Stimulated activated CD4-positive, alpha-beta T cell treated with anti-CD3 and anti-CD28 coated beads, Interleukin-4, amount 100 ng/mL, for 24 hours (primary cell): ENCODE measurements around the gene CD247.

Experiments
- DNase-seq: peaks from one replicate; pipeline ENCODE4 v3.0.0-alpha.2; 2020

The CD247 gene

DNA sequence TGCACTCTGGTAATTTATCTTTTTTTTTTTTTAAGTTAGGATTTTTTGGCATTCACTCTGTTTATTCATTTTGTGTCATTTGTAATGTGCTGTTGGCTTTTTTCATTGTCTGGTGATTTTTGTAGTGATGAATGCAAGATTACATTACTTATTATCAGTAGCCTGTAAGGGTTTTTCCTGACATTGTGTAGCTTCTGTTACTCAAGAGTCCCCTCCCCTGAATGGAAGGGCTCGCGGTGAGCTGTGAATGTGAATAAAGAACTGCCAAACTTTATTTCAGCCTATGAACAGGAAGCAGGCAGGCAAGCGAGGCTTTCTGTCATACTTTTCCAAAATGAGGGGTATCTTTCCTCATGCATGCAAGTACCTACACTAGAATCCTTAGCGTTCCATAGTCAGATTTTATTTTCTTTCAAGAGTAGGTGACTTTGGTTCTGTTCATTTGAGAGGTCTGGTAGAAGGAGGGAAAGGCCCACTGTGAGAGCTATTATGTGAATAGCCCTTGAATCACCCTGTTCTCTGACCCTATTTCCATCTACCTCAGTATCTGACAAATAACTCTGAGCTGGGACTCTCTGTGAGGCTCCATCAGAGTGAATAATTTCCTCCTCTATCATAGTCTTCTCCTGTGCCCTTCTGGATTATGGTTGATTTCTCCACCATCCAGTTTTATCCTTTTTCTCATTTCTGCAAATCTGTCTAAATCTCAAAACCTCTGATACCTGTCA is 114.0 kb downstream of the CD247 start:
- no peak for DNase-seq

DNA sequence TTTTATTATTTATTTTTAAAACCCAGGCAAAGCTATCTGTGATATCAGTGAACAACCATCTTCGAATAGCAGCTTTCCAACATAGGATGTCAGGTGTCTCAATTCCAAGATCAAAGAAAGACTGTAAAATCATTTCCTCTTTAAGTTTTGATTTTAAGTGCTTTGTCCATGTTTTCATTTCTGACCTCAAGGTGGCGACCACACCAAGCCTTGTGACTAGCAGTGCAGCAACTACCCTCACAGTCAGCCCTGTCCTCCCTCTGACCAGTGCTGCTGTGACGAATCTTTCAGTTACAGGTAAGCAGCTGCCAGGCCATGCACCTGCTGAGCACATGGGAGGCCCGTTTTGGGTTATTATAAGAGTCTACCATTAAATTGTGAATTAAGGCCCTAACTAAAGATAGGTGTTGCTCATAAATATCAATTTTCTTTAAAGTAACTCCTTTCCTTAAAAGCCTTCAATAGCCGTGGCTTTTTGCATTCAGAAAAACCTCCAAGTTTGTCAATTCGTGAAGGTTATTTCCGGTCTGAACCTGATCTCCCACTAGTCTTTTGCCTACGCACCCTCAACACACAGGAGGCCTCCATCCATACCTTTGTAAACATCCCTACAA is 117.0 kb downstream of the CD247 start:
- DNase-seq: peak; percentile 56

DNA sequence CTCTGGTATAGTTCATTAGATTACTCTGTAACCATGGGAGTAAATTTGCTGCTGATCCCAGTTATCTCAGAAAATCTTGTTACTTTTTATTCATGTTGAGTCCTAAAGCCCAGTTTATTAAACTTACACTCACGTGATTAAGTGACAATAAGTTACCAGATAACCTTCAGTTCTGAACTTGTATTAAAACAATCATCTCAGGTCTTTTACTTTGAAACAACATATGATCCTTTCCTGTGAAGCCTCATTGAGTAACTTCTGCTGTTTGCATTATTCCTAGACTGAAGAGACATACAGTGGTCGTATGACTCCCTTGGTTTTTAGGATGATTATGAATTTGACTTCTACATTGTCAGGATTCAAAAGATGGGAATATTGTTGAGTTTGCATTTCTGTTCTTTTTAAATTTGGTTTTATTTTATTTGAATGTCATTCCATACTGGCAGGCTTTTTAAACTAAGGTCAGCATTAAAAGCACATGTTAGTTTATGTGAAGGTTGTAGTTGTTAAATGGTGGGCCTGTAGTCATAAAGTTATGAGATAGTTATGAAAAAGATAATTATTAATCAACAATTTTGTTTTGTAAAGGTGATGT is 117.9 kb downstream of the CD247 start:
- DNase-seq: no peak

DNA sequence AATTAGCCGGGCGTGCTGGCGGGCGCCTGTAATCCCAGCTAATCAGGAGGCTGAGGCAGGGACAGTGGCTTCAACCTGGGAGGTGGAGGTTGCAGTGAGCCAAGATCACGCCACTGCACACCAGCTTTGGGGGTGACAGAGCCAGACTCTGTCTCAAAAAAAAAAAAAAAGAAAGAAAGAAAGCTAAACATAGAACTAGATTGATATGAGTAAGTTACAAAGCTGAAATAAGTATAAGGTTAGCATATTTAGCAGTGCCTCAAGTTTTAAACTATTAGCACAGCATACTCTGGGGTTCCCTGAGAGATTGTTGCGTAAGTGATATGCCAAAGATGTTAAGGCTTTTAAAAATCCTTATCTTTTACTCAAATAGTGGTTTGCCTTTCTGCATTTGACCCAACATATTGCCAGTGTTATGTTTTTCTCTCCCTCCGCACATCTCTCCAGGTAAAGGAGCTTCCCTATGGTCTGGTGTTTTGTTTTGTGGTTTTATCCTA is 126.1 kb downstream of the CD247 start:
- no peak for DNase-seq

DNA sequence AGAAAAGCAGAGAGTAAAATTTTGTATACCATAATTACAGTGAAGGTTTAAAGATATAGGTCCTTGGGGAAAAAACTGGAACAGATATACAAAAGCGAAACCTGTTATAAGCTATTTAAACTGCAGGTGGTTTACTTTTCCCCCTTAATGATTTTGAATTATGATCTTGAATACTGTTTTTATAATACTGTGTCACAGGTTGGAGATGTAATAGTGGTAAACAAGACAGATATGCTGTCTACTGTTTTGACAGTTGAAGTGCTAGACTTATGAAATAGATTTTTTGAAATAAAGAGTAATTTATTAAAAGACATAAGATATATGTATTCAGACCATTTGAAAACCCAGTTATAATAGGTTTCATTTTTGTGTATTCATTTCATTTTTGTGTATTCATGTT is 129.4 kb downstream of the CD247 start:
- DNase-seq: no peak

DNA sequence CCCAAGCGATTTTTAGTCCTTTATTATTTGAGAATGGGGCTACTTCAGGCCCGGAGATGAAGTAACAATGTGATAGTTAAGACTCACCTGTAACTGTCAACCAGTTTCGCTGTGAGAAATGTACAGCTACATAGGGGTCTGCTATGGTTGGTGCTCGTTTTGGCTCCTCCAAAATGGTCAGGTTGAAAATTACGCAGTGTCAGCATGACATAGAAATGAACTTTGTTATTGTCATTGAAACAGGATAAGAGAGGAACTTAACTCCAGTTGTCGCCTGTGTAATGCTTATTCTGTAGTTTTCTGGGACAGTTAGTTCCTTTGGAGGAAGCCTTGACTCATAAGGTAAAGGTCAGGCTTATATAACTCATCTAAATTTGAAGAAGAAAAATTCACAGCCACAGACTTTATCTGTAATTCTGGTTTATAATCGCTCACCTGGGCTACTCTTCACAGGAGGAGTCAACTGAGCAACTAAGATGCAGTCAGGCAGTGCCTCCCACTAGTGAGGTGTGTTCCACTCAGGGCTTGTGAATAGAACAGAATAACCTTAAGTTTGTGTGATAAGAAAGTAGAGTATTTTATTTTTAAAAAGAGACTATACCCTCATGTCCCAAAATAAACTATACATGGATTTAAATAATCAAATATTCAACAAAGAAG is 130.9 kb downstream of the CD247 start:
- DNase-seq: no peak
